Effector CD8-positive, alpha-beta T cell (primary cell): ENCODE results near the gene TMIGD3.

Experiments used
- DNase-seq: peaks from one replicate; lab custom pipeline; 2025; lab: John Stamatoyannopoulos, UW

The TMIGD3 gene

GRCh38 chr1:111448482-111448917, 54.9 kb downstream of the TMIGD3 start:
- DNase-seq: no peak

- DNase-seq: no peak
Observed at GRCh38 chr1:111446967-111447892, 56.2 kb downstream of the TMIGD3 start.

GRCh38 chr1:111446546-111446945, 56.9 kb downstream of the TMIGD3 start:
- no peak for DNase-seq

- no peak for DNase-seq
Observed at GRCh38 chr1:111444031-111444430, 59.4 kb downstream of the TMIGD3 start.

GRCh38 chr1:111442457-111442856, 61.0 kb downstream of the TMIGD3 start:
- no peak for DNase-seq

GRCh38 chr1:111441573-111442192, 61.8 kb downstream of the TMIGD3 start:
- DNase-seq: peak; percentile 27

- no peak for DNase-seq
Observed at GRCh38 chr1:111439461-111440351, 63.7 kb downstream of the TMIGD3 start.

- DNase-seq: no peak
Observed at GRCh38 chr1:111436726-111437125, 66.7 kb downstream of the TMIGD3 start.
